HG03378 (cell line): ENCODE results near the gene FAM83C.
"Not testable (repeated sequence)": the region's sequence is repeated elsewhere in the genome, so short reads cannot be mapped to it uniquely, and the experiment has no call there.

Experiments
- ATAC-seq: cut with Tn5 transposase; IDR thresholded peaks from one replicate; pipeline ENCODE4 v1.9.1; 2021; ENCODE audit warnings: mild to moderate bottlenecking, moderate library complexity; ENCODE audit not compliant: unreplicated experiment

Gene FAM83C

GRCh38 chr20:35270021-35270902 is 22.0 kb downstream of the FAM83C start:
- no peak for ATAC-seq

- ATAC-seq = no peak
Measured at GRCh38 chr20:35269055-35269781, 23.0 kb downstream of the FAM83C start.

- ATAC-seq = no peak
Measured at GRCh38 chr20:35267092-35267491, 25.1 kb downstream of the FAM83C start.

- no peak for ATAC-seq
Measured at GRCh38 chr20:35264755-35265154, 27.5 kb downstream of the FAM83C start.

- no peak for ATAC-seq
Measured at GRCh38 chr20:35263532-35264341, 28.5 kb downstream of the FAM83C start.

- ATAC-seq = not testable (repeated sequence)
Measured at GRCh38 chr20:35262731-35263531, 29.3 kb downstream of the FAM83C start.

GRCh38 chr20:35262321-35262720 is 29.9 kb downstream of the FAM83C start:
- not testable (repeated sequence) for ATAC-seq

- ATAC-seq = no peak
Measured at GRCh38 chr20:35260426-35260825, 31.8 kb downstream of the FAM83C start.

GRCh38 chr20:35257175-35257909 is 34.9 kb downstream of the FAM83C start:
- ATAC-seq = no peak

GRCh38 chr20:35254448-35254999 is 37.7 kb downstream of the FAM83C start:
- no peak for ATAC-seq

GRCh38 chr20:35253010-35253409 is 39.2 kb downstream of the FAM83C start:
- ATAC-seq = no peak

- not testable (repeated sequence) for ATAC-seq
Measured at GRCh38 chr20:35252598-35252997, 39.6 kb downstream of the FAM83C start.

GRCh38 chr20:35252037-35252461 is 40.2 kb downstream of the FAM83C start:
- ATAC-seq = no peak

GRCh38 chr20:35251613-35251940 is 40.6 kb downstream of the FAM83C start:
- no peak for ATAC-seq

- ATAC-seq = no peak
Measured at GRCh38 chr20:35248641-35249475, 43.4 kb downstream of the FAM83C start.

- no peak for ATAC-seq
Measured at GRCh38 chr20:35246723-35247122, 45.5 kb downstream of the FAM83C start.

GRCh38 chr20:35243986-35244385 is 48.2 kb downstream of the FAM83C start:
- no peak for ATAC-seq

GRCh38 chr20:35243317-35243716 is 48.9 kb downstream of the FAM83C start:
- ATAC-seq = no peak
